ENCODE measurements around the gene HBM.

DNA sequence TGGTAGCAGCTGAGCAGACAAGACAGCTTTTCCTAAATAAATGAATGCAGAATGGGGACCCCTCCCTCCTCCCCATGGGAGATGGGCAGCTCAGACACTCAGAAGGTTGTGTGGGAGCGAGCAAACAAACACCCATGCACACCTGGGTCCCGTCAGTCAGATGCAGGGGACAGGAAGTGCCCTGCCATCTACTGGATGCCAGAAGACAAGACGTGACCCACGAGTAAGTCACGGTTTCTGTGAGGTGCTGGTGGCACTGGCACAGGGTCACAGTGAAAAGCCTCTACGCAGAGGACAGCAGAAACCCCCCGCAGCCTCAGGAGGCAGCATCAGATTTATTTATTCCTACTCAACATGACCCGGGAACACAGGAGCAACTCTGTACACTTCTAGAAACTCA is 22.9 kb downstream of the HBM start:
- TF ChIP-seq YY1 (IDR thresholded peaks at IDR 0.05; ENCODE audit: insufficient read depth, insufficient read length) (no peak), ZNF274 (IDR thresholded peaks at IDR 0.05; ENCODE audit: low read depth, low read length) (no peak), SUZ12 (IDR thresholded peaks at IDR 0.05; ENCODE audit: extremely low read depth, insufficient read depth, insufficient read length) (no peak)

All from NT2/D1 (cell line).